ENCODE measurements around the gene OLIG3. TPM values are rescaled to one million over a fixed set of nuclear protein-coding genes. Genes with fewer than 3 reads are reported as not detected.

Gene OLIG3
- total and polyA plus RNA-seq, 4 donors: 1.1 to 3.3 (median 2.8) TPM

- H3K27ac ChIP-seq (ENCODE audit: low read depth, low read length): no peak overlapping the region
- peak in 2 of 6 donors; percentile 17 to 59 for DNase-seq (ENCODE audit: low read depth in 4 of 6, low spot score in 6 of 6)
- H3K4me1 ChIP-seq (ENCODE audit: control insufficient read depth, insufficient read depth, low read length): peaks cover 5% of the 10 kb centered on the region
- peaks cover 34% of the 10 kb centered on the region for H3K27me3 ChIP-seq (ENCODE audit: control insufficient read depth, insufficient read depth, low read length)
- no peaks in the 10 kb centered on the region for H3K9me3 ChIP-seq (ENCODE audit: control insufficient read depth, insufficient read depth, low read length)
- H3K36me3 ChIP-seq (ENCODE audit: control insufficient read depth, insufficient read depth, low read length): no peaks in the 10 kb centered on the region
- no peak overlapping the region for H3K4me3 ChIP-seq (ENCODE audit: low read depth, low read length)
- 67% methylated on average over 3 of the region's 3 CpGs for WGBS (ENCODE audit: insufficient coverage)
Measured at GRCh38 chr6:137473598-137473997, 20.6 kb downstream of the OLIG3 start.

GRCh38 chr6:137472641-137473137 is 21.5 kb downstream of the OLIG3 start:
- Histone ChIP-seq H3K36me3 (ENCODE audit: control insufficient read depth, insufficient read depth, low read length) (no peaks in the 10 kb centered on the region), H3K27me3 (ENCODE audit: control insufficient read depth, insufficient read depth, low read length) (peaks cover 36% of the 10 kb centered on the region)

GRCh38 chr6:137471986-137472385 is 22.2 kb downstream of the OLIG3 start:
- H3K27ac ChIP-seq (ENCODE audit: low read depth, low read length): no peak overlapping the region
- H3K4me3 ChIP-seq (ENCODE audit: low read depth, low read length): no peak overlapping the region
- WGBS (ENCODE audit: insufficient coverage): 100% methylated on average over 1 of the region's 2 CpGs
- DNase-seq (ENCODE audit: low read depth in 4 of 6, low spot score in 6 of 6): peak in 2 of 6 donors; percentile 83 to 85
- H3K4me1 ChIP-seq (ENCODE audit: control insufficient read depth, insufficient read depth, low read length): peaks cover 5% of the 10 kb centered on the region
- H3K9me3 ChIP-seq (ENCODE audit: control insufficient read depth, insufficient read depth, low read length): no peaks in the 10 kb centered on the region
- H3K27me3 ChIP-seq (ENCODE audit: control insufficient read depth, insufficient read depth, low read length): peaks cover 31% of the 10 kb centered on the region
- no peaks in the 10 kb centered on the region for H3K36me3 ChIP-seq (ENCODE audit: control insufficient read depth, insufficient read depth, low read length)

More at GRCh38 chr6:137472641-137473137, 21.5 kb downstream of the OLIG3 start:
- DNase-seq (ENCODE audit: low read depth in 4 of 6, low spot score in 6 of 6): peak in 2 of 6 donors; percentile 32 to 53
- Histone ChIP-seq H3K4me1 (ENCODE audit: control insufficient read depth, insufficient read depth, low read length) (peaks cover 5% of the 10 kb centered on the region), H3K27ac (ENCODE audit: low read depth, low read length) (no peak overlapping the region), H3K4me3 (ENCODE audit: low read depth, low read length) (no peak overlapping the region), H3K9me3 (ENCODE audit: control insufficient read depth, insufficient read depth, low read length) (no peaks in the 10 kb centered on the region)
- no CpG with 5 or more reads among the region's 3 CpGs for WGBS (ENCODE audit: insufficient coverage)

- Histone ChIP-seq H3K4me1 (ENCODE audit: control insufficient read depth, insufficient read depth, low read length) (peaks cover 5% of the 10 kb centered on the region), H3K36me3 (ENCODE audit: control insufficient read depth, insufficient read depth, low read length) (no peaks in the 10 kb centered on the region), H3K4me3 (ENCODE audit: low read depth, low read length) (no peak overlapping the region), H3K27me3 (ENCODE audit: control insufficient read depth, insufficient read depth, low read length) (peaks cover 27% of the 10 kb centered on the region), H3K27ac (ENCODE audit: low read depth, low read length) (no peak overlapping the region), H3K9me3 (ENCODE audit: control insufficient read depth, insufficient read depth, low read length) (no peaks in the 10 kb centered on the region)
- peak in 2 of 6 donors; percentile 77 to 90 for DNase-seq (ENCODE audit: low read depth in 4 of 6, low spot score in 6 of 6)
- 24% methylated on average over 2 of the region's 5 CpGs for WGBS (ENCODE audit: insufficient coverage)
Measured at GRCh38 chr6:137471497-137471896, 22.7 kb downstream of the OLIG3 start.

GRCh38 chr6:137467211-137467610 is 27.0 kb downstream of the OLIG3 start:
- 95% methylated on average over 6 of the region's 6 CpGs for WGBS (ENCODE audit: insufficient coverage)
- H3K4me3 ChIP-seq (ENCODE audit: low read depth, low read length): no peak overlapping the region
- no peak for DNase-seq (ENCODE audit: low read depth in 4 of 6, low spot score in 6 of 6)
- no peaks in the 10 kb centered on the region for H3K9me3 ChIP-seq (ENCODE audit: control insufficient read depth, insufficient read depth, low read length)
- H3K36me3 ChIP-seq (ENCODE audit: control insufficient read depth, insufficient read depth, low read length): no peaks in the 10 kb centered on the region
- no peak overlapping the region for H3K27ac ChIP-seq (ENCODE audit: low read depth, low read length)
- peaks cover 9% of the 10 kb centered on the region for H3K27me3 ChIP-seq (ENCODE audit: control insufficient read depth, insufficient read depth, low read length)
- H3K4me1 ChIP-seq (ENCODE audit: control insufficient read depth, insufficient read depth, low read length): peaks cover 5% of the 10 kb centered on the region

GRCh38 chr6:137465378-137466009 is 28.7 kb downstream of the OLIG3 start:
- DNase-seq (ENCODE audit: low read depth in 4 of 6, low spot score in 6 of 6): peak in 1 of 6 donors; percentile 10
- no peak overlapping the region for H3K4me3 ChIP-seq (ENCODE audit: low read depth, low read length)
- no peaks in the 10 kb centered on the region for H3K36me3 ChIP-seq (ENCODE audit: control insufficient read depth, insufficient read depth, low read length)
- H3K9me3 ChIP-seq (ENCODE audit: control insufficient read depth, insufficient read depth, low read length): no peaks in the 10 kb centered on the region
- H3K27me3 ChIP-seq (ENCODE audit: control insufficient read depth, insufficient read depth, low read length): peaks cover 5% of the 10 kb centered on the region
- WGBS (ENCODE audit: insufficient coverage): 49% methylated on average over 4 of the region's 7 CpGs
- H3K4me1 ChIP-seq (ENCODE audit: control insufficient read depth, insufficient read depth, low read length): no peaks in the 10 kb centered on the region
- no peak overlapping the region for H3K27ac ChIP-seq (ENCODE audit: low read depth, low read length)

- no peaks in the 10 kb centered on the region for H3K9me3 ChIP-seq (ENCODE audit: control insufficient read depth, insufficient read depth, low read length)
- H3K4me1 ChIP-seq (ENCODE audit: control insufficient read depth, insufficient read depth, low read length): no peaks in the 10 kb centered on the region
- WGBS (ENCODE audit: insufficient coverage): no CpG with 5 or more reads among the region's 7 CpGs
- peak in 1 of 6 donors; percentile 27 for DNase-seq (ENCODE audit: low read depth in 4 of 6, low spot score in 6 of 6)
- no peaks in the 10 kb centered on the region for H3K36me3 ChIP-seq (ENCODE audit: control insufficient read depth, insufficient read depth, low read length)
- H3K4me3 ChIP-seq (ENCODE audit: low read depth, low read length): no peak overlapping the region
- no peak overlapping the region for H3K27ac ChIP-seq (ENCODE audit: low read depth, low read length)
- H3K27me3 ChIP-seq (ENCODE audit: control insufficient read depth, insufficient read depth, low read length): no peaks in the 10 kb centered on the region
Measured at GRCh38 chr6:137452333-137452894, 41.8 kb downstream of the OLIG3 start.

- Histone ChIP-seq H3K4me1 (ENCODE audit: control insufficient read depth, insufficient read depth, low read length) (no peaks in the 10 kb centered on the region), H3K9me3 (ENCODE audit: control insufficient read depth, insufficient read depth, low read length) (no peaks in the 10 kb centered on the region), H3K4me3 (ENCODE audit: low read depth, low read length) (no peak overlapping the region), H3K36me3 (ENCODE audit: control insufficient read depth, insufficient read depth, low read length) (no peaks in the 10 kb centered on the region), H3K27me3 (ENCODE audit: control insufficient read depth, insufficient read depth, low read length) (no peaks in the 10 kb centered on the region), H3K27ac (ENCODE audit: low read depth, low read length) (no peak overlapping the region)
- WGBS (ENCODE audit: insufficient coverage): no CpG with 5 or more reads among the region's 1 CpG
- no peak for DNase-seq (ENCODE audit: low read depth in 4 of 6, low spot score in 6 of 6)
Measured at GRCh38 chr6:137443901-137444300, 50.3 kb downstream of the OLIG3 start.
